Skin epidermis (tissue), 12 donors: ENCODE measurements around the gene GXYLT1.
"Not testable (repeated sequence)": the region's sequence is repeated elsewhere in the genome, so short reads cannot be mapped to it uniquely, and the experiment has no call there.

Experiments
- H3K27ac ChIP-seq, 21 experiments: fragments of 200-600 bp; sonication (generic) in 11 of 21; one replicate each; pipeline ENCODE4 v1.5.0; 2020; ENCODE audit warnings: mild to moderate bottlenecking in 3 of 21, inconsistent platforms in 2 of 21, moderate library complexity in 2 of 21
- H3K4me3 ChIP-seq, 7 experiments: fragments of 200-600 bp; sonication (generic) in 2 of 7; one replicate each; pipeline ENCODE4 v1.5.0; 2020; ENCODE audit warnings: inconsistent platforms in 2 of 7, mild to moderate bottlenecking in 2 of 7, moderate library complexity in 1 of 7

The GXYLT1 gene

GRCh38 chr12:42144408-42145196, at the start of gene GXYLT1:
Gene GXYLT1 (minus strand): TSS chr12:42144874. CDS start chr12:42144646, 228 bp downstream.
- Histone ChIP-seq H3K27ac (peak within 1 kb of the TSS; percentile 45 to 87 (median 77)), H3K4me3 (peak within 1 kb of the TSS; percentile 54 to 93 (median 66))

- H3K4me3 ChIP-seq: no peak overlapping the region
- no peak overlapping the region for H3K27ac ChIP-seq
Observed at GRCh38 chr12:42192686-42193085, 48.0 kb upstream of the GXYLT1 start.

GRCh38 chr12:42192258-42192657, 47.6 kb upstream of the GXYLT1 start:
- no peak overlapping the region for H3K27ac ChIP-seq
- H3K4me3 ChIP-seq: no peak overlapping the region

GRCh38 chr12:42190376-42190775, 45.7 kb upstream of the GXYLT1 start:
- H3K27ac ChIP-seq: no peak overlapping the region
- no peak overlapping the region for H3K4me3 ChIP-seq

GRCh38 chr12:42188275-42188674, 43.6 kb upstream of the GXYLT1 start:
- not testable (repeated sequence) for H3K4me3 ChIP-seq, H3K27ac ChIP-seq

GRCh38 chr12:42187799-42188198, 43.1 kb upstream of the GXYLT1 start:
- Histone ChIP-seq H3K27ac (no peak overlapping the region), H3K4me3 (no peak overlapping the region)

GRCh38 chr12:42186793-42187192, 42.1 kb upstream of the GXYLT1 start:
- Histone ChIP-seq H3K27ac (no peak overlapping the region), H3K4me3 (no peak overlapping the region)

GRCh38 chr12:42182394-42182793, 37.7 kb upstream of the GXYLT1 start:
- Histone ChIP-seq H3K27ac (no peak overlapping the region), H3K4me3 (no peak overlapping the region)

GRCh38 chr12:42180990-42181596, 36.4 kb upstream of the GXYLT1 start:
- H3K27ac ChIP-seq: no peak overlapping the region
- H3K4me3 ChIP-seq: no peak overlapping the region

- no peak overlapping the region for H3K4me3 ChIP-seq
- no peak overlapping the region for H3K27ac ChIP-seq
Observed at GRCh38 chr12:42178101-42178500, 33.4 kb upstream of the GXYLT1 start.

GRCh38 chr12:42174978-42175377, 30.3 kb upstream of the GXYLT1 start:
- Histone ChIP-seq H3K27ac (no peak overlapping the region), H3K4me3 (no peak overlapping the region)

- Histone ChIP-seq H3K4me3 (no peak overlapping the region), H3K27ac (no peak overlapping the region)
Observed at GRCh38 chr12:42173961-42174521, 29.4 kb upstream of the GXYLT1 start.

GRCh38 chr12:42172441-42173210, 28.0 kb upstream of the GXYLT1 start:
- H3K27ac ChIP-seq: no peak overlapping the region
- no peak overlapping the region for H3K4me3 ChIP-seq

- Histone ChIP-seq H3K4me3 (no peak overlapping the region), H3K27ac (no peak overlapping the region)
Observed at GRCh38 chr12:42167711-42168110, 23.0 kb upstream of the GXYLT1 start.

GRCh38 chr12:42166501-42166900, 21.8 kb upstream of the GXYLT1 start:
- no peak overlapping the region for H3K4me3 ChIP-seq
- no peak overlapping the region for H3K27ac ChIP-seq

- H3K27ac ChIP-seq: no peak overlapping the region
- no peak overlapping the region for H3K4me3 ChIP-seq
Observed at GRCh38 chr12:42163913-42164312, 19.2 kb upstream of the GXYLT1 start.

GRCh38 chr12:42162965-42163364, 18.3 kb upstream of the GXYLT1 start:
- no peak overlapping the region for H3K4me3 ChIP-seq
- H3K27ac ChIP-seq: no peak overlapping the region

GRCh38 chr12:42162193-42162592, 17.5 kb upstream of the GXYLT1 start:
- H3K4me3 ChIP-seq: no peak overlapping the region
- H3K27ac ChIP-seq: no peak overlapping the region

- H3K4me3 ChIP-seq: no peak overlapping the region
- no peak overlapping the region for H3K27ac ChIP-seq
Observed at GRCh38 chr12:42161529-42161928, 16.9 kb upstream of the GXYLT1 start.

GRCh38 chr12:42156232-42156631, 11.6 kb upstream of the GXYLT1 start:
- no peak overlapping the region for H3K27ac ChIP-seq
- no peak overlapping the region for H3K4me3 ChIP-seq
